CD4-positive, alpha-beta T cell treated with Interleukin-12 subunit alpha and Interleukin-12 subunit beta, for 1 hour (primary cell): ENCODE measurements around the gene HOXC10.

Experiments
- DNase-seq: peaks from one replicate; pipeline ENCODE4 v3.0.0-alpha.2; 2020

Gene HOXC10

GRCh38 chr12:53965281-53966084 lies 19.5 kb upstream of the HOXC10 start:
- DNase-seq: no peak

DNA sequence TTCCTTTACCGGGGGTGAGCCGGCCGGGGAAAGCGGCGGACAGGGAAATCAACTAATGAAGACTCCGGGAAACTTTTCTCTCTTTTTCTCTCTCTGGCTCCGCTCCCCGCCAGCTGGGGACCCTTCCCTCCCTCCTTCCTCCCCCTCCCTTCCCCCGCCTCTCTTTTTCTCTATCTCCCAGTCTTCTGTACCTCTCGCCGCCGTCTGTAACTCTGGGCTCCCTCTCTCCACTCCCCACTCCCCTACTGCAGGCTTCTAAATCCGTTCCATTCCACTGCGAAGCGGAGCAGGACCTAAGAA lies 18.9 kb upstream of the HOXC10 start:
- no peak for DNase-seq

- no peak for DNase-seq
Observed at GRCh38 chr12:53966385-53967133, 18.4 kb upstream of the HOXC10 start.

DNA sequence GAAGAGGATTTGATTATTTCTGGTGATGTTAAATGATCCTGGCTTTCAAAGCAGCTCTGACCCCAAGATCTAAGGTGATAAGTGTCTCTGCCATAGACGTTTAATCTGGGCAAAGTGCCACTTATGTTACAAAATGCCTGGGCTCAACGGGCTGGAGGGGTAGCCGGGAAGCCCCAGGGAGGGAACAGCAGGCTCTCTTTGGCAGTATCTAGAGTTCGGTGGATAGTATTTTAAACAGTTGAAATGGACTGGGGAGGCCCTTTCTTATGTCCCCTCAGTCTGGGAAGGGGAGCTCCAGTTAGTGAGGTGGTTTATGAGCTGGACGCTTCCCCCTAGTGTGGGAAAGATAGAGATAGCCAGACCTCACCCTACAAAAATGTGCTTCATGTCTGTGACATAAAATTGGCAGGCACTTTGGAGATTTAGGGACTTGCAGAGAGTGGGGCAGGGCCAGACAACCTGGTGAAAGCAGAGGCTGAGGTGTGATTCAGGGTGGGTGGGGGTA lies 17.5 kb upstream of the HOXC10 start:
- DNase-seq: no peak

DNA sequence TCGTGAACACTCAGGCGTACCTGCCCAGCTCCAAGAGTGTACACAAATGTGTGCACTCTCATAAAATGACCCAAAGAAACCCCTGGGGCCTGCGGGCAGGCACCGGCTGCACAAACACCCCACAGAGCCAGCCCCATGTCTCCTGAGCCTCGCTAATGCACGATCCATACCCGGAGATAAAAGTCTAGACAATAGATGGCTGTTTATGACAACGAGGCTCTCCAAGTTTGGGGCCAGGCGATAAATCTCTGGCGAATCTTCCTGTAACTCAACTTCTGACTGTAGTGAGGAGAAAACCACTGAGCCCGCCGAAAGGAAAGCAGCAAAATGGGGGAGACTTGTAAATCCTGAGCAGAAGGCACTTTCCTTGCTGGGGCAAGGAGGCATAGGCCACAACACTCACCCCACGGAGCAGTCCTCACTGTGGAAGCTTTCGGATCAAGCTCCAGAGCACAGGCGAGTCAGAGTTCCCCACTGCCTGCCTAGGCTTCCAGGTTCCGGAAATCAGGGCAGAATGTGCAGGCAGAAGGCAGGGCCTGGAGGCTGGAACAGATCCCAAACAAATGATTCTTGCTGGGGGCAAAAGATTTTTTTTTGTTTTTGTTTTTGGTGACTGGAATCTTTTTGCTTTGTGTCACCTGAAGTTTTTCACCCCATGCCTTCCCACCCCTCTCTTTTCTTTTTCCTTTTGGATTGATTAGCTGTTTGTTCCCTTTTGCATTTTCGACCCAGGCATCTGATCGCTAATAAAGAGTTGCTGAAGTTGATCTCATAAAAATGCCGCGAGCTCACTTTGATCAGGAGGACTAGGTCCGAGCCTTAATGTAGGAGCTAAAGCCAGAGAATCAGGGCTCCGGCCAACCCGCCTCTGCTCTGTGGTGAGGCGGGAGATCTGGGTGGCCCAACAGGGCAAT lies 16.5 kb upstream of the HOXC10 start:
- no peak for DNase-seq

- no peak for DNase-seq
Observed at GRCh38 chr12:53969588-53970259, 15.2 kb upstream of the HOXC10 start.

DNA sequence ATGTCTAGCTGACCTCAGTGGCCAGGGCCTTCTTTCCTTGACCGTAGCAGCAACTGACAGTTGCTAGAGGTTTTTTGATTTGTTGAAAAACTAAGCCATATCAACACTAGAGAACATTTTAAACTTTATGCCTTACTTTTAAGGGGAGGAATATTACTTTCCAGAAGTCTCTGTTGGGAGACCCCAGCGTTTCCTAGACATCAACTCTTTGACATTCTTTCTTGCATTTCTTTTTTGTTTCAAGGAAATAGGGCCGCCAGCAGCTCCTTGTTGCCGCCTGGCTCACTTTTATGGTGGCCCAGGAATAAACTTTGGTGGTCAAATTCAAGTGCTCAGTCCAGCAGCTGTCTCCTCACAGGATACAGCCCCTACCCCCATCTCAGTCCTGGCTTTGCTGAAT lies 14.5 kb upstream of the HOXC10 start:
- no peak for DNase-seq

- no peak for DNase-seq
Observed at GRCh38 chr12:53971129-53971528, 13.8 kb upstream of the HOXC10 start.

DNA sequence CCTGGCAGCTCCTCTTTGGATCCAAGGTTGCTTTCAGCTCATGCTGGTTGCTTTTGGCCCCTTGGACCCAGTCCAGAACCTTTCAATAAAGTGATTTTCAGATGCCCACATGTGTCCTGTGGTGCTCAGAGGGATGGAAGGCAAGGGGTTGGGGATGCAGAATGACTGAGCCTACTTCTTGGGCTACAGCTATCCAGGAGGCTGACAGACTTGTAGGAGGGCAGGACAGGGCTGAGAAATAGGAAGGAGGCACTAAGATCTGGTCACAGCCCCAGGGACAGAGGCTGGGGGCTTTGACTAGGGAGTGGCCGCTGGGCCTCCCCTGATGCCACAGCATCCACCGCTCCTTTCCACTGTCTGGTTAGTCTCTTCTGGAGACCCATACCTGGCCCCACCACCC lies 13.3 kb upstream of the HOXC10 start:
- no peak for DNase-seq

DNA sequence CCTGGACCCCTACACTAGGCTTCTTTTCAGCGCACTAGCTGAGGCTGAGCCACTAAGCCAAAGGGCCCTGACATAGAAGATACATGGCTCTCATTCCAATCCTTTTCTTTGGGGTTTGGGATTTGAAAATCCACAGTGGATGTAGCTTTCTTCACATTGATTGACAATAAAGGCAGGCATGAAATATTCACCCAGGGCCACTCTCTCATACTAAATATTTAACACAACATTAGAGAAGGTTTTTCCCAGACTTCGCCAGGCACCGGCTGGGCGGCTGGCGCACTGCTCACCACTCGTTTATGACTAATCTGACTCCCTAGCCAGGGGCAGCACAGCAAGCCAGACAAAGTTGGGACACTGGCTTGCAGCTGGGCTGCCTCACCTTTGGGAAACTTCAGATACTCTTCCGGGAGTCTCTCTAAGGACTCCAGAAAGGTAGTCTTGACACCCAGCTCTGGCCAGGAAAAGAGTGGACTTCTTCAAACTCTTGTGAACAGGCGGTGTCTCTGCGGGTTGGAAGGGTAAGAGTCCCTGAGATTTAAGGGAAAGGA lies 12.7 kb upstream of the HOXC10 start:
- no peak for DNase-seq

- no peak for DNase-seq
Observed at GRCh38 chr12:53972722-53973235, 12.2 kb upstream of the HOXC10 start, which contains the start of gene HOXC11. HOXC11 (plus strand) TSS chr12:53973126; CDS start chr12:53973242, 116 bp downstream.

- DNase-seq: no peak
Observed at GRCh38 chr12:53973236-53974042, 11.5 kb upstream of the HOXC10 start.

DNA sequence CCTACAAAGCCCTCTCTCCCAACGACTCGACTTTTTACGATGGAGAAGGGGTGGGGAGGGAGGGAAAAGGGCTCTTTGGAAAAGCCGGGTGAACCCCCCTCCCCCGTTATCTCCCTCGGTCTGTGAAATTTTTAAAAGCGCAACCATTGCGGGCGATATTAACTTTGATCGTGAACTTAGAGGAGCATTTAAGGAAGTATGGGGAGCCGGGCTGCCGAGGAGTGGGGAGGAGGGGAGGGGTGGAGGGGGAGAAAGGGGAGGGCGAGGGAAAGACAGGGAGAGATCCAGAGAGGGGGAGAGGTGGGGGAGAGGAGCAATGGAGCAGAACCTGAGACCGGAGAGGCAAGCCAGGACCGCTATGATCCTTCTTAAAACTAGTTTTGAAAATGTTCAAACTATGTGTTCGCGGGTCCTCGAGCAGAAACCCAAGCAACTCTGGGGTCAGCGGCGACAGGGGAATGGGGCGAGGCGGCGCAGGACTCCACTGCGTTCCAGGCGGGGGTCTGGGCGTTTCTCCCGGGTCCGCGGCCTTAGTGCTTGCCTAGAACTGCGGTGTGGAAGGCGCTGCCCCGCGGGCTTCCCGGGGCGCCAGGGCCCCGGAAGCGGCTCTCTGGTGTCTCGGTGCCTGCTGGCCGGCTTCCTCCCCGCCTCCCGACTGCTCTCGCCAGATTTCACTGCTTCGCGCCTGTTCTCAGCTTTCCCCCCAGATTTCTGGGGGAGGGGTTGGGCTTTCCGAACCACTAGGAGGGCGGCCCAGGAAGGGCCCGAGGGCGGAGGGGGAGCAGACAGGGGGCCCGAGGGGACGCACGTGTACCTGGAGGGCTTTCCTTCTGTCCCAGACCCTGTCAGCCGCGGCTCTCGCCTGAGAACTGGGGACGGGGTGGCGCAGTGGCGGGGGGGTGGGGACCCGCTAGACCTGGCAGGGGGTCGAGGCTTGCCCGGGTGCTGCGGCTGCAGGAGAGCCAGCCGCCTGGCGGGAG lies 10.6 kb upstream of the HOXC10 start, which contains the start of gene HOTAIR:
TSS of gene HOTAIR (minus strand) at position 871 of the 980 bp plus-strand sequence.
- DNase-seq: peak; percentile 41

DNA sequence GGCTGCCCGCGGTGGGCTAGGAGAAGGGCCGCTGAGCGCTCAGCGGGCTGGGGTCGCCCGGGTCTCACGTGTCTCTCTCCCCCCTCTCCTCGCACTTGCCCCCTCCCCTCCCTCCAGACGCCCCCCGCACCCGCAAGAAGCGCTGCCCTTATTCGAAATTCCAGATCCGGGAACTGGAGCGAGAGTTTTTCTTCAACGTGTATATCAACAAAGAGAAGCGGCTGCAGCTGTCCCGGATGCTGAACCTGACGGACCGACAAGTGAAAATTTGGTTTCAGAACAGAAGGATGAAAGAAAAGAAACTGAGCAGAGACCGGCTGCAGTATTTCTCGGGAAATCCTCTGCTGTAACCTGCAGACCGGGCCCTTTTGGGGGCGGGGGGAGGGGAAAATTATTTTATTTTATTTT lies 9.9 kb upstream of the HOXC10 start:
- DNase-seq: no peak

DNA sequence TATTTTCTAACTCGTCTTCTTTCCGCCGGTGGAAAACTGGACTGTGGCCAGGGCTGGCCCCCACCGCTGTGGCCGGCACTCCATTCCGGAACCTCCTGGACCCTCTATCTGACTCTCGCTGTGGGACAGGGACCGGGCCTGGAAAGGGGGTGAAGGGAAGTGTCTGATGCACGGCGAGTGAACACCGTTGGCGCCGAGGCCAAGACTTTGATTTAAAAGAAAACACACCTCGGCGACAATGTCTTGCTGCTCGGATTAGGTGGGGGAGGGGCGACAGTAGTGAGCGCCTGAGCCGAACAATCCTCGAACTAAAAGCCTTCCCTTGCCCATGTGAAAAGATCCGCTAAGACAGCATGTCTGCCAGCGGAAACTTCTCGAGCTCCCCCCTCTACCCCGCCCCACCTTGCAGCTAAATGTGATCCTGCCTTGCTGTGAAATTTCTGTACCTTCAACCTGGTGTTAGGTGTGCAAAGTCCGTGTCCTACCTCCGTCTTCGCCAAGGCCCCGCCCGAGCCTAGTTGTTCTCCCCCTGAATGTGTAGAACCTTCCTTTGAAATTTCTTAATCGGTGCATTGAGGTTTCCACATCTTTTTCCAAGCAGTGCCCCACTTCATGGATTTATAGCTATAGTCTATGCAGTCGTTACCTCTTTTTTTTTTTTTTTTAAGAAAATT lies 9.3 kb upstream of the HOXC10 start:
- no peak for DNase-seq

- no peak for DNase-seq
Observed at GRCh38 chr12:53976172-53976822, 8.6 kb upstream of the HOXC10 start.

DNA sequence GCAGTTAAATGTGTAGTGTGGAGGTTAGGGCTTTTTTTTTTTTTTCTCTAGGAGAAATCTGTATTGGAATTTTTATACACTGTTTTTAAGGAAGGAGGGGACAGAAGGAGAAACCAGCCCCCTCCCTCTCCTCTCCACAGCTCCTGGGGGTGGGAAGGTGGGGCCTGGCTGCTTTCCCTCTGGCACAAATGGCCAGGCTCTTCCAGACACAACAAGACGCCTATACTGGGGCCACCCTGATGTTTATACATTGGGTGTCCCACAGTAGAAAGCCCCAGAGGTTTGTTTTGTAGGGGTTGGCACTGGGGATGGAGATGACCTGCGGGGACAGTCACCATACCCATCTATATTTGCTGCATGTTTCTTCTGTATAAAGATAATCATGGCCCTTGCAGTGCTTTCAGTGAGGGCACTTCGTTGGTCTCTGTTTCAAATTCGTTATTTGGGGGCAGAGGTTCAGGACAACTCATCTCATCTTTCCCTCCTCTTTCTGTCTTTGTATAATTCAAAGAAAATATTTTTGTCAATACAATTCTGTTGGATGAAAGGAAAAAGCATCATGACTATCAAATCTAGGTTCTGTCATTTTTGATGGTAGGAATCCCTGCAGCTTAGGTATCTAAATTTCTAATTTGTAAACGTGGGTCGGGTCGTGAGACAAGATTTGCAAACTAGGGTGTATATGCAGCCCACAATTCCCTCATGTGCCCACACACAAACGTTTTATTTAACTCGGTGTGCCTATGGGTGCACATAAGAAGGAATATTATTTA lies 7.9 kb upstream of the HOXC10 start:
- no peak for DNase-seq
